HL-60 (cell line): Measurements from ENCODE around the gene SPINT1.

ENCODE experiments used
- DNase-seq, 2 experiments: peaks; one replicate each; pipeline ENCODE4 v3.0.0-alpha.2; 2010 to 2020; ENCODE audit warnings: low read depth in 1 of 2, low spot score in 1 of 2
- H3K27ac ChIP-seq: fragments of 250-450 bp; sonication (Bioruptor Pico); replicated peaks from 2 replicates; pipeline ENCODE4 v1.5.1; 2020; ENCODE audit warnings: mild to moderate bottlenecking, moderate library complexity
- H3K27me3 ChIP-seq: fragments of 250-450 bp; sonication (Bioruptor Pico); 2 replicates; pipeline ENCODE4 v1.5.1; 2021; ENCODE audit warnings: mild to moderate bottlenecking, moderate library complexity; ENCODE audit not compliant: insufficient read depth, poor library complexity, severe bottlenecking
- H3K4me3 ChIP-seq: replicated peaks from 2 replicates; pipeline ENCODE4 v1.5.1; 2011; ENCODE audit warnings: mild to moderate bottlenecking, control low read depth, low read length; ENCODE audit not compliant: insufficient read depth
- GABPA ChIP-seq: IDR thresholded peaks from 2 replicates; pipeline ENCODE4 v1.6.1; 2012; ENCODE audit warnings: low read depth
- POLR2AphosphoS5 ChIP-seq: IDR thresholded peaks from 2 replicates; pipeline ENCODE4 v1.6.1; 2012; ENCODE audit warnings: low read depth
- SPI1 ChIP-seq: IDR thresholded peaks from 2 replicates; pipeline ENCODE4 v1.6.1; 2012; ENCODE audit warnings: low read depth, mild to moderate bottlenecking, borderline replicate concordance
- TF ChIP-seq, protein P1 (sequence below): IDR thresholded peaks from 2 replicates; pipeline ENCODE4 v1.6.1; 2012; ENCODE audit warnings: low read depth; ENCODE audit not compliant: insufficient replicate concordance
- TF ChIP-seq, protein P2 (sequence below): IDR thresholded peaks from one replicate; pipeline ENCODE4 v1.5.1; 2011; ENCODE audit warnings: low read length, control low read depth, inconsistent platforms; ENCODE audit not compliant: insufficient read depth

Gene SPINT1

DNA sequence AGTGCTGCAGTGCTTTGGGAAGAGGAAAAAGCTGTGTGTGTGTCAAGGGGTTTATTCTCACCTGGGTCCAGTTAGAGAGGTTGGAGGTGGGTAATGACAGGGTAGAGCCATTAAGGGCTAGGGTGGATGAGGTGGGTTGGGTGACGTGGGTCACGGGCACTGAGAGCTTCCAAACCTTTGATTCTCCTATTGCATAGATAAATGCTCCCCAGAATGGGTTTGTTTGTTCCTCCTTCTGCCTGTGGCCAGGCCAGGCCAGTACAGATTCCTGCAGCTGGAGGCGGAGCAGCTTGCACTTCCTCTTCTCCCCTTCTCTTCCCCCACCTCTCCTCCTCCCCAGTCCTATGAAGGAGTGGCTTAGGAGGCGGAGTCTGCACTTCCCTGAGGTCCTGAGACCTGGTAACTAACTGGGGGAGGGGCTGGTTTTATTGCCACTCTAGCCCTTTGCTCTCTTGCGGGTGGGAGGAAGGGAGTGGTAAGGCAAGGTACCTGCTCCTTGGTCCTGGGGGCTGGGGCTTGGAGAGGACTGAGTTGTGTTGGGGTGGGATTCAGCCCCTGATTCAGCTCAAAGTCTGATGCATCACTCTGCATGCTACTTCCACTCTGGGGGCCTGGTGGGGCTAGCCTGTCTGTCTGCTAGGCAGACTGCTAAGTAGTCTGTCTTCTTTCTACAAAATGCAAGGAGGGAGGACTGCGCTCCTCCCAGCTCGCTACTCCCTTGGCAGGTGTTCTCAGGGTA is 3.5 kb downstream of the SPINT1 start:
- DNase-seq, result peak; percentile 96 to 97
- peak; percentile 56; the same call in 1 of the 2 replicates for TF ChIP-seq POLR2AphosphoS5
- TF ChIP-seq GABPA, result no peak
- peak; percentile 99 for TF ChIP-seq SPI1
- H3K27ac ChIP-seq, result peak overlapping the region; percentile 54
- H3K4me3 ChIP-seq, result peak overlapping the region; percentile 11
- H3K27me3 ChIP-seq, result peaks cover 4% of the 10 kb centered on the region

DNA sequence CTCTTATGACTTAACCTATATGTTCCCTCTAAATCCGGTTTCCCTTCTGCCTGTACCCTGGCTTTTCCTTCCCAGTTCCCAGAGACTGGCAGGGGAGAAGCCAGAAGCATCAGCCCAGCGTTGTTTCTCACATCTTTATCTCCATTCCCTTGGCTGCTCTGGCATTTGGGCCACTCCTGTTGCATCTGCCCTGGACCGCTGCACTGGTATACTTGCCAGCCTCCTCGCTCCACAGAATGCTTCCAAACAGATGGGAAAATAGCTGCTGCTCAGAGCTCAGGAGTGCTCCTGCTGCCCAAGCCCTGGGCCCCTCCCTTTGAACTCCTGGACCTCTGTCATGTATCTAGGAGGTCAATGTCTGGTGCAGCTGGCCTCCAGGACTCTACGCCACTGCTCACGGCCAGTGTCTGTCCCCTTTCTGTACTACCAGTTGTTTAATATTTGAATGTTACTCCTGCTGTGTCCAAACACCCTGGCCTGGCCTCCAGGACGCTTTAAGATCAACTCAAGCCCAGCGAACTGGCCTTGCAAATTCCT is 6.8 kb downstream of the SPINT1 start:
- Histone ChIP-seq H3K27ac (no peak overlapping the region), H3K4me3 (no peak overlapping the region), H3K27me3 (no peaks in the 10 kb centered on the region)
- TF ChIP-seq POLR2AphosphoS5 (no peak), SPI1 (no peak), GABPA (no peak)
- TF ChIP-seq, protein P1, sequence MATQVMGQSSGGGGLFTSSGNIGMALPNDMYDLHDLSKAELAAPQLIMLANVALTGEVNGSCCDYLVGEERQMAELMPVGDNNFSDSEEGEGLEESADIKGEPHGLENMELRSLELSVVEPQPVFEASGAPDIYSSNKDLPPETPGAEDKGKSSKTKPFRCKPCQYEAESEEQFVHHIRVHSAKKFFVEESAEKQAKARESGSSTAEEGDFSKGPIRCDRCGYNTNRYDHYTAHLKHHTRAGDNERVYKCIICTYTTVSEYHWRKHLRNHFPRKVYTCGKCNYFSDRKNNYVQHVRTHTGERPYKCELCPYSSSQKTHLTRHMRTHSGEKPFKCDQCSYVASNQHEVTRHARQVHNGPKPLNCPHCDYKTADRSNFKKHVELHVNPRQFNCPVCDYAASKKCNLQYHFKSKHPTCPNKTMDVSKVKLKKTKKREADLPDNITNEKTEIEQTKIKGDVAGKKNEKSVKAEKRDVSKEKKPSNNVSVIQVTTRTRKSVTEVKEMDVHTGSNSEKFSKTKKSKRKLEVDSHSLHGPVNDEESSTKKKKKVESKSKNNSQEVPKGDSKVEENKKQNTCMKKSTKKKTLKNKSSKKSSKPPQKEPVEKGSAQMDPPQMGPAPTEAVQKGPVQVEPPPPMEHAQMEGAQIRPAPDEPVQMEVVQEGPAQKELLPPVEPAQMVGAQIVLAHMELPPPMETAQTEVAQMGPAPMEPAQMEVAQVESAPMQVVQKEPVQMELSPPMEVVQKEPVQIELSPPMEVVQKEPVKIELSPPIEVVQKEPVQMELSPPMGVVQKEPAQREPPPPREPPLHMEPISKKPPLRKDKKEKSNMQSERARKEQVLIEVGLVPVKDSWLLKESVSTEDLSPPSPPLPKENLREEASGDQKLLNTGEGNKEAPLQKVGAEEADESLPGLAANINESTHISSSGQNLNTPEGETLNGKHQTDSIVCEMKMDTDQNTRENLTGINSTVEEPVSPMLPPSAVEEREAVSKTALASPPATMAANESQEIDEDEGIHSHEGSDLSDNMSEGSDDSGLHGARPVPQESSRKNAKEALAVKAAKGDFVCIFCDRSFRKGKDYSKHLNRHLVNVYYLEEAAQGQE, result no peak
- TF ChIP-seq, protein P2, sequence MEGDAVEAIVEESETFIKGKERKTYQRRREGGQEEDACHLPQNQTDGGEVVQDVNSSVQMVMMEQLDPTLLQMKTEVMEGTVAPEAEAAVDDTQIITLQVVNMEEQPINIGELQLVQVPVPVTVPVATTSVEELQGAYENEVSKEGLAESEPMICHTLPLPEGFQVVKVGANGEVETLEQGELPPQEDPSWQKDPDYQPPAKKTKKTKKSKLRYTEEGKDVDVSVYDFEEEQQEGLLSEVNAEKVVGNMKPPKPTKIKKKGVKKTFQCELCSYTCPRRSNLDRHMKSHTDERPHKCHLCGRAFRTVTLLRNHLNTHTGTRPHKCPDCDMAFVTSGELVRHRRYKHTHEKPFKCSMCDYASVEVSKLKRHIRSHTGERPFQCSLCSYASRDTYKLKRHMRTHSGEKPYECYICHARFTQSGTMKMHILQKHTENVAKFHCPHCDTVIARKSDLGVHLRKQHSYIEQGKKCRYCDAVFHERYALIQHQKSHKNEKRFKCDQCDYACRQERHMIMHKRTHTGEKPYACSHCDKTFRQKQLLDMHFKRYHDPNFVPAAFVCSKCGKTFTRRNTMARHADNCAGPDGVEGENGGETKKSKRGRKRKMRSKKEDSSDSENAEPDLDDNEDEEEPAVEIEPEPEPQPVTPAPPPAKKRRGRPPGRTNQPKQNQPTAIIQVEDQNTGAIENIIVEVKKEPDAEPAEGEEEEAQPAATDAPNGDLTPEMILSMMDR, result no peak
- no peak for DNase-seq

DNA sequence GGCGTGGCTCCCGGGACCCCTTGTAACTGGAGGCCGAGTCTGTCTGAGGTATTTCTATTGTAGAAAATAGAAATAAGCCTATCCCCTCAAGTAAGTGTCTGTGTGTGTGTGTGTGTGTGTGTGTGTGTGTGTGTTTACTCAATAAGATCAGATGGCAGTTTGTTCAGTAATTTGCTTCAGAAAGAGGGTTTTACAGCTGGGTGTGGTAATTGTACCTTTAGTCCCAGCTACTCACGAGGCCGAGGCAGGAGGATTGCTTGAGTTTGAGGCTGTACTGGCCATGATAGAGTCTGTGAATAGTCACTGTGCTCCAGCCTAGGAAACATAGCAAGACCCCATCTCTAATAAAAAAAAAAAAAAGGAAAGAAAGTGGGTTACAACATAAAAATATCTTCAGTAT is 8.7 kb downstream of the SPINT1 start:
- no peak for DNase-seq
- H3K27ac ChIP-seq, result no peak overlapping the region
- TF ChIP-seq, protein P1, result no peak
- no peak for TF ChIP-seq POLR2AphosphoS5
- TF ChIP-seq GABPA, result no peak
- TF ChIP-seq, protein P2, result no peak
- TF ChIP-seq SPI1, result no peak
- H3K4me3 ChIP-seq, result no peak overlapping the region
- no peaks in the 10 kb centered on the region for H3K27me3 ChIP-seq

DNA sequence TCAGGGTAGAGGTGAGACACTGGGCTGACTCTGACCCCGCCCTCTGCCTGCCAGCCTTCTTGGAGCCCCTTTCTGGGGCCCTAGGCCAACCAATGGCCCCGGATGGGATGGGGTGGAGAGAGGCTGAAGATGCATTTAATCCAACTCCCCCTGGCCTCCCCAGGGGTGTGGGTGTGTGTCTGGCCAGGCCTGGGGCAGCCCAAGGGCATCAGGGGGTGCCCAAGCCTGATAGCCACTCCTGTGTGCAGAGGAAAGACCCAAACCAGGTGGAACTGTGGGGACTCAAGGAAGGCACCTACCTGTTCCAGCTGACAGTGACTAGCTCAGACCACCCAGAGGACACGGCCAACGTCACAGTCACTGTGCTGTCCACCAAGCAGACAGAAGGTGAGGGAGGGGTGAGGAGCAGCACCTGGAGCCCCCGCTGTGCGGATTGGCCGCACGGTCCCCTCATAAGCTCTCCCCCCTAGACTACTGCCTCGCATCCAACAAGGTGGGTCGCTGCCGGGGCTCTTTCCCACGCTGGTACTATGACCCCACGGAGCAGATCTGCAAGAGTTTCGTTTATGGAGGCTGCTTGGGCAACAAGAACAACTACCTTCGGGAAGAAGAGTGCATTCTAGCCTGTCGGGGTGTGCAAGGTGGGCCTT is 9.5 kb downstream of the SPINT1 start:
- Histone ChIP-seq H3K27me3 (no peaks in the 10 kb centered on the region), H3K27ac (no peak overlapping the region), H3K4me3 (no peak overlapping the region)
- TF ChIP-seq, protein P1, result no peak
- TF ChIP-seq GABPA, result no peak
- DNase-seq, result no peak
